Small intestine (tissue), 7 donors: ENCODE results near the gene OSBP2. TPM values are rescaled to one million over a fixed set of nuclear protein-coding genes. Genes with fewer than 3 reads are reported as not detected.
A peak's percentile ranks its signal among the peaks of the same experiment; 100 is the strongest.

ENCODE experiments used
- DNase-seq, 2 donors: peaks; one replicate each; pipeline versions ENCODE4 v3.0.0 to v3.0.0-alpha.2; 2013
- FAIRE-seq: peaks from 2 replicates; lab custom pipeline; 2012; peaks lifted over from hg19 to GRCh38; lab: Jason Lieb, UNC
- H3K27ac ChIP-seq, 3 donors: one replicate each; pipeline ENCODE4 v1.5.1; 2013; ENCODE audit warnings: low read length in 2 of 3, mild to moderate bottlenecking in 2 of 3, control low read depth in 1 of 3, inconsistent platforms in 1 of 3, low read depth in 1 of 3, moderate library complexity in 1 of 3
- H3K27me3 ChIP-seq, 3 donors: one replicate each; pipeline ENCODE4 v1.6.1; 2013; ENCODE audit warnings: low read length in 3 of 3, inconsistent platforms in 1 of 3; ENCODE audit not compliant: control insufficient read depth in 3 of 3, insufficient read depth in 3 of 3
- H3K36me3 ChIP-seq, 3 donors: one replicate each; pipeline ENCODE4 v1.6.1; 2013; ENCODE audit warnings: low read length in 3 of 3, inconsistent platforms in 1 of 3, low read depth in 1 of 3, mild to moderate bottlenecking in 1 of 3, moderate library complexity in 1 of 3; ENCODE audit not compliant: control insufficient read depth in 3 of 3, insufficient read depth in 2 of 3
- H3K4me1 ChIP-seq, 3 donors: one replicate each; pipeline ENCODE4 v1.6.1; 2013; ENCODE audit warnings: low read length in 2 of 3, inconsistent platforms in 1 of 3, low read depth in 1 of 3, mild to moderate bottlenecking in 1 of 3, moderate library complexity in 1 of 3; ENCODE audit not compliant: control insufficient read depth in 3 of 3, insufficient read depth in 2 of 3
- H3K4me3 ChIP-seq, 3 donors: one replicate each; pipeline ENCODE4 v1.5.1; 2013; ENCODE audit warnings: low read length in 3 of 3, control low read depth in 1 of 3, inconsistent platforms in 1 of 3, low read depth in 1 of 3, mild to moderate bottlenecking in 1 of 3, moderate library complexity in 1 of 3
- H3K9me3 ChIP-seq, 2 donors: one replicate each; pipeline ENCODE4 v1.6.1; 2013; ENCODE audit warnings: low read depth in 1 of 2, low read length in 1 of 2; ENCODE audit not compliant: control insufficient read depth in 2 of 2, insufficient read depth in 1 of 2
- WGBS, 3 donors: extraction: QIAGEN DNeasy Blood & Tissue Kit; methylation state at CpG; one replicate each; pipeline ENCODE4 v1.1.7; 2013; 5-methylcytosine and 5-hydroxymethylcytosine counted together
- polyA plus RNA-seq, 4 donors: library from polyadenylated mRNA; stranded (reverse) in 3 of 4; unstranded in 1 of 4; fragments of 200-250 nt in 3 of 4; fragments of 120-200 nt in 1 of 4; gene quantifications; one replicate each; pipeline versions ENCODE4 v1.2.1 to v1.2.3, GENCODE V29; 2013
- donor health status: healthy with polysubstance abuse.
- donor health status: control.
- donor health status: control.
- donor health status: Bipolar disorder and iron deficiency.
- donor health status: healthy.

Gene OSBP2
- polyA plus RNA-seq, 4 donors: 1.3 to 99.3 (median 1.8) TPM

DNA sequence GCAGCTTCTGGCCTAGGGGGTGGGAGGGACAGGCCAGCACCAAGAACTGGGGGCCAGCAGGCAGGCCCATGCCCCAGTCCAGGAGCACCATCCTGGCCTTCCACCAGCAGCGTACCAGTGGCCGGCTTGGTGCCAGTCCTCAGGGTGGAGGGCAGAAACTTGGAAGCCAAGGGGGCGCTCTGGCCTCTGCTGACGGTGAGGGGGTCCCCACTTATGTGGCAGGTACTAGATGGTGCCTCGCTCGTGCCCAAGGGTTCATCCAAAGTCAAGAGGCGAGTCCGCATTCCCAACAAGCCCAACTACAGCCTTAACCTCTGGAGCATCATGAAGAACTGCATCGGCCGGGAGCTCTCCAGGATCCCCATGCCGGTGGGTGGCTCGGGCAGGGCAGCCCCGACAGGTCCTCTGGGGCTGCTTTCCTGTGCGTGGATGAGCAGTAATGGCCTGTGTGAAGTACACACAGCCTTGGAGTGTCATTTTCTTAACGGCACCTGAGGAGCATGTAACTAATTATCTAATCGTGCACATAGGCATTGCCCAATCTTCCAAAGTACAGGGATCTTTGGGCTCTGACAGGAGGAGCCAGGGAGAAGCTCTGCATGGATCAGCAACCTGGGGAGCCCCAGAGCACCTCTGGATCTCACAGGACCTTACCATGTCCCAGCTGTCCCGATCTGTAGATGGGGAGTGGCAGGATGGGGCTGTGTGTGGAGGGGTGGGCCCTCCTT lies 194.8 kb downstream of the OSBP2 start:
- 80 to 87% (median 84%) methylated on average over 15 to 17 of the region's 17 CpGs for WGBS, 3 donors
- Histone ChIP-seq H3K9me3 (no peaks in the 10 kb centered on the region), H3K27ac (peak overlapping the region in 1 of 3 donors; percentile 23), H3K4me3 (no peak overlapping the region), H3K36me3 (peaks cover 0 to 88% (median 0%) of the 10 kb centered on the region in 3 donors), H3K4me1 (peaks cover 0 to 33% (median 0%) of the 10 kb centered on the region in 3 donors), H3K27me3 (no peaks in the 10 kb centered on the region)
- DNase-seq (peak; percentile 54 to 74), FAIRE-seq (no peak)

DNA sequence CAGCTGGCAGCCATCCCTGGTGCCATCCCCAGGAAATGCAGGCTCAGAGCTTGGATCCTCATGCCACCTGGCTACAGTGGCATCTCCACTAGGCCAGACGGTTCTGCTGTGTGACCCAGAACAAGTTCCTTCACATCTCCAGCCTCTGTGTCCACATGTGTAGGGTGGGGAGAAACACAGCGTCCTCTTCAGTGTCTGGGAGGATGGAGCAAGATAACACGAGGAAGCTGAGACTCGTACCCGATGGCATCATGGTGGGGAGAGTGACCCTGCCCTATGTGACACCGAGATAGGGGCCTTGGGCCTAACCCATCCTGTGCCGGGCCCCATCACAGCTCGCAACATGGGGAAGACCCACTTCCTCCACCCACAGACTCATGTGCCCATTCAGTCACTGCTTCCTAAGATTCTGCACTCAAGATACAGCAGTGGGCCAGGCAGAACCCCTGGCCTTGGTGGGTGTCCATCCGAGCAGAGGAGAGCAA lies 195.4 kb downstream of the OSBP2 start:
- H3K4me3 ChIP-seq: no peak overlapping the region
- no peak for FAIRE-seq
- no peaks in the 10 kb centered on the region for H3K27me3 ChIP-seq
- peaks cover 0 to 32% (median 0%) of the 10 kb centered on the region in 3 donors for H3K4me1 ChIP-seq
- WGBS, 3 donors: 84 to 89% (median 88%) methylated on average over 9 of the region's 9 CpGs
- DNase-seq: no peak
- H3K36me3 ChIP-seq: peaks cover 0 to 82% (median 0%) of the 10 kb centered on the region in 3 donors
- H3K9me3 ChIP-seq: no peaks in the 10 kb centered on the region
- peak overlapping the region in 1 of 3 donors; percentile 23 for H3K27ac ChIP-seq

- H3K4me1 ChIP-seq: peaks cover 0 to 25% (median 0%) of the 10 kb centered on the region in 3 donors
- H3K36me3 ChIP-seq: peaks cover 0 to 80% (median under 1%) of the 10 kb centered on the region in 3 donors
- H3K9me3 ChIP-seq: no peaks in the 10 kb centered on the region
- H3K27ac ChIP-seq: no peak overlapping the region
- peak; percentile 31 to 46 for DNase-seq
- WGBS, 3 donors: 77 to 79% (median 78%) methylated on average over 16 to 17 of the region's 17 CpGs
- H3K4me3 ChIP-seq: no peak overlapping the region
- H3K27me3 ChIP-seq: no peaks in the 10 kb centered on the region
- FAIRE-seq: no peak
Observed at GRCh38 chr22:30890686-30891442, 196.2 kb downstream of the OSBP2 start.

DNA sequence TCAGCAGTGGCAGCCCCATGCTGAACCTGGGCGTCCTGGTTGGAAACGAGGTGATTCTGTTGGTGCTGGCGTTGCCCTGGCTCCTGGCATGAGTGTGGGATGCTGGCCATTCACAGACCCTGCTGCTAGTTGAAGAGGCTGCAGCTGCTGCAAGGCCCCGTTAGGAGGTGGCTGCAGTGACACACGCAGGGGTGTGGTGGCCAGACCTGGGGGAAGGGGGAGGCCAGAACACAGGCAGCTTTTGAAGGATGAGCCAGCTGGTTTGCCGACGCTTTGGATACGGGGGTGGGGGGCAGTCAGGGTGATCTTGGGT lies 196.7 kb downstream of the OSBP2 start:
- peaks cover 0 to 81% (median 3%) of the 10 kb centered on the region in 3 donors for H3K36me3 ChIP-seq

DNA sequence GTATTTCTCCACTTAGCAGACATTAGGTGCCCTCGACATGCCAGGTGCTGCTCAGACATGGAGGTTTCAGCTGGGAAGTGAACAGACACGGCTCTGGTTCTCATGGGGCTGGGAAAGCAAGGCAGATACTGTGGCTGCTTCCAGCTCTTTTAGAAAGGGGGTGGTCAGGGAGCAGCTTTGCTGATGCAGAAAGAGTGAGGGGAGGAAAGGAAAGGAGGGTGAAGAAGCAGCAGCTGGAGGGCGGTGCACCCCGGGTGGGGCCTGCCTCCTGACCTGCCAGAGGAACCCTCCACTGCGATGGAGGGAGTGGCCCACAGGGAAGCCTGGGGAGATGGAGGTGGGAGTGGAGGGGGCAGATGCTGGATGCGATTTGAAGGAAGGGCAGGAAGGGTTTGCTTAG lies 197.1 kb downstream of the OSBP2 start:
- Histone ChIP-seq H3K27me3 (no peaks in the 10 kb centered on the region), H3K36me3 (peaks cover 0 to 85% (median 3%) of the 10 kb centered on the region in 3 donors), H3K9me3 (no peaks in the 10 kb centered on the region), H3K4me1 (peaks cover 0 to 24% (median 0%) of the 10 kb centered on the region in 3 donors), H3K4me3 (no peak overlapping the region), H3K27ac (no peak overlapping the region)
- WGBS, 3 donors: 81 to 89% (median 84%) methylated on average over 6 of the region's 6 CpGs
- no peak for DNase-seq
- FAIRE-seq: no peak

More for the DNA sequence above, 196.7 kb downstream of the OSBP2 start:
- Histone ChIP-seq H3K4me1 (peaks cover 0 to 24% (median 0%) of the 10 kb centered on the region in 3 donors), H3K9me3 (no peaks in the 10 kb centered on the region), H3K27me3 (no peaks in the 10 kb centered on the region), H3K27ac (no peak overlapping the region), H3K4me3 (no peak overlapping the region)
- FAIRE-seq (no peak), DNase-seq (no peak)
- WGBS, 3 donors: 87 to 89% (median 89%) methylated on average over 8 of the region's 8 CpGs

DNA sequence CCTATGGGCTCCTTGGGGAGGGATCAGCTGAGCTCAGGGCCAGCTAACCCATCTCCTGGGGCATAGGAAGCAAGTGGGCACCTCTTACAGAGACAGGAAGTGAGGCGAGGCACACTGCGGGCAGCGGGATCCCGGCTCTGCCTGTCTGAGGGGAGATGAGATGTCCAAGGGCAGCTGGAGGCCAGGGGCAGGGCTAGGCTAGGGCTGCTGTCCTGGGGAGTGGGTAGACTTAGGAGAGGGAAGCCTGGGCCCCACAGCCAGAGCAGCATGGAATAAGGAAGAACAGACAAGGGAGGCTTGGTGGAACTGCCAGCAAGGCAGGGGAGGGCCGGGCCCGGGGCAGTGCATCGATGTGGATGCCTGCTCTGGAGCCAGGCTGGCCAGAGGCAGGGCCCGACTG lies 197.6 kb downstream of the OSBP2 start:
- H3K4me3 ChIP-seq: no peak overlapping the region
- H3K36me3 ChIP-seq: peaks cover 0 to 83% (median 3%) of the 10 kb centered on the region in 3 donors
- WGBS, 3 donors: 90 to 91% (median 91%) methylated on average over 8 of the region's 8 CpGs
- H3K27ac ChIP-seq: no peak overlapping the region
- H3K9me3 ChIP-seq: no peaks in the 10 kb centered on the region
- H3K27me3 ChIP-seq: no peaks in the 10 kb centered on the region
- peaks cover 0 to 21% (median 0%) of the 10 kb centered on the region in 3 donors for H3K4me1 ChIP-seq
- DNase-seq (no peak), FAIRE-seq (no peak)

- Histone ChIP-seq H3K4me1 (peaks cover 0 to 20% (median 0%) of the 10 kb centered on the region in 3 donors), H3K9me3 (no peaks in the 10 kb centered on the region), H3K36me3 (peaks cover 0 to 82% (median 3%) of the 10 kb centered on the region in 3 donors), H3K27ac (no peak overlapping the region), H3K27me3 (no peaks in the 10 kb centered on the region), H3K4me3 (no peak overlapping the region)
- FAIRE-seq (no peak), DNase-seq (no peak)
- WGBS, 3 donors: 94 to 96% (median 94%) methylated on average over 5 of the region's 5 CpGs
Observed at GRCh38 chr22:30892731-30893221, 198.1 kb downstream of the OSBP2 start.
